Measurements from ENCODE around the gene CAMK2D.

CAMK2D gene

DNA sequence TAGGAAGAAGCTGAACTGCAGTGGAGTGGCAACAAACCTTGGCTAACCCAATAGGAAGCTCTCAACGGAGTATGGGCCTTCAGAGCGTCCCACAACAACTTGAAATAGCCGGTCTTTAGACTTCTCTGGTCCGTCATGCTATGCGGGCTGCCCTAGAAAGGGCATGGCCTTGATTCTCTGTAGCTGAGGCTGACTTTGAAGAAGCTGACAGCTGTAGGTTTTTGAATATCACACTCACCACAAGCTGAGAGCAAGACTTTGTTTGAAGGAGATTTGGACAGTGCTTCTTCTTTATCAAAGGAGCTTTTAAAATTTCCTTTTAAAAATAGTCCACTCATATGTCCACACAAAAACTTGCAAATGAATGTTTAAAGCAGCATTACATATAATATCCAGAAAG, 322.9 kb downstream of the CAMK2D start:
- H3K27me3 ChIP-seq (ENCODE audit: insufficient read depth, low read length, poor library complexity): no peaks in the 10 kb centered on the region
- TF ChIP-seq, protein P1, sequence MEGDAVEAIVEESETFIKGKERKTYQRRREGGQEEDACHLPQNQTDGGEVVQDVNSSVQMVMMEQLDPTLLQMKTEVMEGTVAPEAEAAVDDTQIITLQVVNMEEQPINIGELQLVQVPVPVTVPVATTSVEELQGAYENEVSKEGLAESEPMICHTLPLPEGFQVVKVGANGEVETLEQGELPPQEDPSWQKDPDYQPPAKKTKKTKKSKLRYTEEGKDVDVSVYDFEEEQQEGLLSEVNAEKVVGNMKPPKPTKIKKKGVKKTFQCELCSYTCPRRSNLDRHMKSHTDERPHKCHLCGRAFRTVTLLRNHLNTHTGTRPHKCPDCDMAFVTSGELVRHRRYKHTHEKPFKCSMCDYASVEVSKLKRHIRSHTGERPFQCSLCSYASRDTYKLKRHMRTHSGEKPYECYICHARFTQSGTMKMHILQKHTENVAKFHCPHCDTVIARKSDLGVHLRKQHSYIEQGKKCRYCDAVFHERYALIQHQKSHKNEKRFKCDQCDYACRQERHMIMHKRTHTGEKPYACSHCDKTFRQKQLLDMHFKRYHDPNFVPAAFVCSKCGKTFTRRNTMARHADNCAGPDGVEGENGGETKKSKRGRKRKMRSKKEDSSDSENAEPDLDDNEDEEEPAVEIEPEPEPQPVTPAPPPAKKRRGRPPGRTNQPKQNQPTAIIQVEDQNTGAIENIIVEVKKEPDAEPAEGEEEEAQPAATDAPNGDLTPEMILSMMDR (IDR thresholded peaks at IDR 0.05; ENCODE audit: borderline replicate concordance, extremely low read depth, low read length, poor library complexity, severe bottlenecking): no peak
- TF ChIP-seq EZH2 (IDR thresholded peaks at IDR 0.05; ENCODE audit: borderline replicate concordance, low read depth, low read length, severe bottlenecking): no peak
- peaks cover 11% of the 10 kb centered on the region for H3K4me1 ChIP-seq (ENCODE audit: insufficient read depth, low read length)
- no peaks in the 10 kb centered on the region for H4K20me1 ChIP-seq (ENCODE audit: insufficient read depth, low read length)
- H3K36me3 ChIP-seq (ENCODE audit: insufficient read depth, low read length): no peaks in the 10 kb centered on the region
- no peaks in the 10 kb centered on the region for H3K9me3 ChIP-seq (ENCODE audit: insufficient read depth, low read length, severe bottlenecking)
- no peak overlapping the region for H3K4me2 ChIP-seq (ENCODE audit: insufficient read depth, low read length)
- no peak overlapping the region for H2AFZ ChIP-seq (ENCODE audit: low read depth, low read length)
- ATAC-seq (ENCODE audit: insufficient read depth, low read depth) (no peak), DNase-seq (no peak)
- no peak overlapping the region for H3K4me3 ChIP-seq (ENCODE audit: low read depth in 1 of 2, low read length in 2 of 2)
- H3K79me2 ChIP-seq (ENCODE audit: insufficient read depth, low read length): no peaks in the 10 kb centered on the region
- no peak overlapping the region for H3K27ac ChIP-seq (ENCODE audit: low read length)
- H3K9ac ChIP-seq (ENCODE audit: low read depth, low read length): no peak overlapping the region

DNA sequence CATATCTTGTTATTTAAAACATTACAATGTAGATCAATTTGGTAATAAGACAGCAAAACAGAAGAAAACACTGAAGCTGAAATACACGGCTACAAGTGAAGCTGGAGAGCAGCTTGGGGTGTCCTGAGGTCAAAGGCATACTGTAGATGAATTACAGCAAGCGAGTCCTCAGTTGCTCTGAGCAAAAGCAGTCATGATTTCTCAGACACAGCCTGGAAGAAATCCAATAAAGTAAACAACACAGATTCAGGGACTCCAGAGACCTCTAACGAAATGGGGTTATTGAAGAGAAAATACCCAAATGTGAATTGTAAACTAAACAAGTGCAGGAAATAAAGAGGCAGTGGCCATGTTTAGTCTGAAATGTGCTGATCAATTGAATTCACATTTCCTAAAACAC, 324.4 kb downstream of the CAMK2D start:
- H3K9ac ChIP-seq (ENCODE audit: low read depth, low read length): no peak overlapping the region
- H3K9me3 ChIP-seq (ENCODE audit: insufficient read depth, low read length, severe bottlenecking): no peaks in the 10 kb centered on the region
- no peaks in the 10 kb centered on the region for H3K79me2 ChIP-seq (ENCODE audit: insufficient read depth, low read length)
- no peaks in the 10 kb centered on the region for H3K36me3 ChIP-seq (ENCODE audit: insufficient read depth, low read length)
- H4K20me1 ChIP-seq (ENCODE audit: insufficient read depth, low read length): no peaks in the 10 kb centered on the region
- ATAC-seq (ENCODE audit: insufficient read depth, low read depth): no peak
- H3K4me2 ChIP-seq (ENCODE audit: insufficient read depth, low read length): no peak overlapping the region
- TF ChIP-seq, protein P1 (IDR thresholded peaks at IDR 0.05; ENCODE audit: borderline replicate concordance, extremely low read depth, low read length, poor library complexity, severe bottlenecking): no peak
- no peak for TF ChIP-seq EZH2 (IDR thresholded peaks at IDR 0.05; ENCODE audit: borderline replicate concordance, low read depth, low read length, severe bottlenecking)
- H3K27me3 ChIP-seq (ENCODE audit: insufficient read depth, low read length, poor library complexity): no peaks in the 10 kb centered on the region
- H3K4me1 ChIP-seq (ENCODE audit: insufficient read depth, low read length): peaks cover 11% of the 10 kb centered on the region
- no peak overlapping the region for H3K27ac ChIP-seq (ENCODE audit: low read length)
- no peak for DNase-seq
- no peak overlapping the region for H3K4me3 ChIP-seq (ENCODE audit: low read depth in 1 of 2, low read length in 2 of 2)
- no peak overlapping the region for H2AFZ ChIP-seq (ENCODE audit: low read depth, low read length)

DNA sequence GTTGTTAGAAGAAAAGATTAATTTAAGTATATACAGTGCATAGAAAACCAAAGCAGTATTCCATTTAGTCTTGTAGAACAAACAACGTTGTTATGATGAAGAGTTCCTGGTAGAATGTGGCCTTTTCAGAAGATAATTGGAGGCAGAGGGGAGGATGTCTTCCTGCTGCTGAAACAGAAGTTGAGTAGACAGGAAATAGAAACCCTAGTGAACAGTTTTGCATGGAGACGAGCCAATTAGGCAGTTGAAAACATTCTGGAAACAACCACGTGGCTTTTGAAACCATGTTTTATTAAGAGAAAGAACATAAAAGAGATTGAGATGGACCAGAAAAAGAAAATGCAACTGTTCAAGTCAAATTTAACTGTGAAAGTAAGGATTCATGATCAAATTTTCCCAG, 325.2 kb downstream of the CAMK2D start:
- Histone ChIP-seq H3K4me1 (ENCODE audit: insufficient read depth, low read length) (peaks cover 11% of the 10 kb centered on the region), H3K4me3 (ENCODE audit: low read depth in 1 of 2, low read length in 2 of 2) (no peak overlapping the region), H3K27ac (ENCODE audit: low read length) (no peak overlapping the region), H3K9me3 (ENCODE audit: insufficient read depth, low read length, severe bottlenecking) (no peaks in the 10 kb centered on the region), H3K4me2 (ENCODE audit: insufficient read depth, low read length) (no peak overlapping the region; the same call in 1 of the 2 replicates), H3K36me3 (ENCODE audit: insufficient read depth, low read length) (no peaks in the 10 kb centered on the region), H3K27me3 (ENCODE audit: insufficient read depth, low read length, poor library complexity) (no peaks in the 10 kb centered on the region), H3K79me2 (ENCODE audit: insufficient read depth, low read length) (no peaks in the 10 kb centered on the region), H3K9ac (ENCODE audit: low read depth, low read length) (no peak overlapping the region), H2AFZ (ENCODE audit: low read depth, low read length) (peak overlapping the region; percentile 48), H4K20me1 (ENCODE audit: insufficient read depth, low read length) (no peaks in the 10 kb centered on the region)
- peak; percentile 11 for DNase-seq
- TF ChIP-seq, protein P1 (IDR thresholded peaks at IDR 0.05; ENCODE audit: borderline replicate concordance, extremely low read depth, low read length, poor library complexity, severe bottlenecking): no peak
- no peak for TF ChIP-seq EZH2 (IDR thresholded peaks at IDR 0.05; ENCODE audit: borderline replicate concordance, low read depth, low read length, severe bottlenecking)
- ATAC-seq (ENCODE audit: insufficient read depth, low read depth): peak; percentile 82

DNA sequence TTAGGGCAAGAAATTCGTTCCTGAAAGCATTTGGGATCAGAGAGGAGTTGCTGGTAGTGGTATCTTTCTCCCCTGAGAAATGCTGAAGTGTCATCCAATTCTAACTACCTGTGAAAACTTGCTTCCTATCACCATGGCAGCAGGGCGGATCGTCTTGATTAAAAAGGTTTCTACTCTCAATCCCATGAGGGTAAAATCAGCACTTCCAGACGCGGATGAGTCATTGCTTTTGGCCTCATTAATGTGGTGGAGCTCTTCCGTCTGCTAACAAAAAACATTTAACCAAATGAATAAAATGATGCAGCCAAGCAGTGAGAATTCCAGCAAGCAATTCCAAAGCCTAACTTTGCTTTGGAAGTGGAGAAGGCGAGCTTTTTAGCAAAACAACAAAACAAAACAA, 325.6 kb downstream of the CAMK2D start:
- H2AFZ ChIP-seq (ENCODE audit: low read depth, low read length): no peak overlapping the region
- peaks cover 11% of the 10 kb centered on the region for H3K4me1 ChIP-seq (ENCODE audit: insufficient read depth, low read length)
- no peaks in the 10 kb centered on the region for H3K27me3 ChIP-seq (ENCODE audit: insufficient read depth, low read length, poor library complexity)
- no peak overlapping the region for H3K4me2 ChIP-seq (ENCODE audit: insufficient read depth, low read length)
- TF ChIP-seq, protein P1 (IDR thresholded peaks at IDR 0.05; ENCODE audit: borderline replicate concordance, extremely low read depth, low read length, poor library complexity, severe bottlenecking): no peak
- no peak for TF ChIP-seq EZH2 (IDR thresholded peaks at IDR 0.05; ENCODE audit: borderline replicate concordance, low read depth, low read length, severe bottlenecking)
- no peak overlapping the region for H3K4me3 ChIP-seq (ENCODE audit: low read depth in 1 of 2, low read length in 2 of 2)
- H3K36me3 ChIP-seq (ENCODE audit: insufficient read depth, low read length): no peaks in the 10 kb centered on the region
- no peak for ATAC-seq (ENCODE audit: insufficient read depth, low read depth)
- H4K20me1 ChIP-seq (ENCODE audit: insufficient read depth, low read length): no peaks in the 10 kb centered on the region
- no peak for DNase-seq
- H3K9ac ChIP-seq (ENCODE audit: low read depth, low read length): no peak overlapping the region
- no peaks in the 10 kb centered on the region for H3K9me3 ChIP-seq (ENCODE audit: insufficient read depth, low read length, severe bottlenecking)
- H3K79me2 ChIP-seq (ENCODE audit: insufficient read depth, low read length): no peaks in the 10 kb centered on the region
- no peak overlapping the region for H3K27ac ChIP-seq (ENCODE audit: low read length)

Measured in DND-41 (cell line).